ENCODE measurements around the gene TBC1D7. TPM values are rescaled to one million over a fixed set of nuclear protein-coding genes. Genes with fewer than 3 reads are reported as not detected.

Gene TBC1D7
- polyA plus RNA-seq, 1 of the 3 experiments (the other 2 are of a cell fraction), result 25.2 TPM

- no peaks in the 10 kb centered on the region for H3F3A ChIP-seq (replicated peaks; ENCODE audit: insufficient read depth)
- H3K36me3 ChIP-seq (replicated peaks in 1 of 2; ENCODE audit: control insufficient read depth in 1 of 2, insufficient read depth in 2 of 2, low read length in 1 of 2), result no peaks in the 10 kb centered on the region
- no peak overlapping the region for H3K27ac ChIP-seq (ENCODE audit: low read depth in 2 of 2, low read length in 1 of 2)
- H3K27me3 ChIP-seq (ENCODE audit: insufficient read depth), result no peaks in the 10 kb centered on the region
- no peak overlapping the region for H3K4me3 ChIP-seq (ENCODE audit: low read depth in 2 of 2, low read length in 1 of 2)
- H3K9me3 ChIP-seq, result no peaks in the 10 kb centered on the region
- no peak for DNase-seq
- no peak overlapping the region for H3K4me2 ChIP-seq
- CTCF ChIA-PET, result interaction anchor here (1.3 kb wide), 1 partner anchor 29 kb away, joined by 3 read pairs; no protein-coding TSS in a partner anchor
- H4K20me1 ChIP-seq (ENCODE audit: insufficient read depth), result no peaks in the 10 kb centered on the region
- no peaks in the 10 kb centered on the region for H3K79me2 ChIP-seq (ENCODE audit: insufficient read depth)
- H3K9me2 ChIP-seq, result no peaks in the 10 kb centered on the region
- no peak overlapping the region for H2AFZ ChIP-seq (ENCODE audit: low read depth)
- H3K4me1 ChIP-seq (ENCODE audit: control insufficient read depth in 1 of 2, insufficient read depth in 2 of 2, low read depth in 1 of 2, low read length in 1 of 2), result peaks cover 0 to 20% of the 10 kb centered on the region in 2 experiments; a peak in 1 of 4 replicates
- TF ChIP-seq NRF1 (IDR thresholded peaks at IDR 0.05; ENCODE audit: low read depth, low read length) (no peak), FOSL2 (IDR thresholded peaks at IDR 0.05; ENCODE audit: borderline replicate concordance, low read depth) (no peak), PBX3 (IDR thresholded peaks at IDR 0.05) (no peak), TEAD4 (IDR thresholded peaks at IDR 0.05; ENCODE audit: borderline replicate concordance, insufficient read depth) (no peak), CTCF (IDR thresholded peaks at IDR 0.05) (no peak), MEF2A (IDR thresholded peaks at IDR 0.05; ENCODE audit: borderline replicate concordance, low read depth) (no peak), REST (IDR thresholded peaks at IDR 0.05; ENCODE audit: low read depth, low read length) (no peak), TCF12 (IDR thresholded peaks at IDR 0.05) (no peak), EZH2phosphoT487 (IDR thresholded peaks at IDR 0.05; ENCODE audit: borderline replicate concordance, low read depth) (no peak), JUND (IDR thresholded peaks at IDR 0.05) (no peak), IRF3 (IDR thresholded peaks at IDR 0.05; ENCODE audit: low read depth, low read length) (no peak), MAX (IDR thresholded peaks at IDR 0.05; ENCODE audit: low read depth) (no peak)
- no peak overlapping the region for H3K9ac ChIP-seq
- POLR2A ChIA-PET, result no interaction called here
- WGBS (ENCODE audit: low lambda C conversion rate), result 83% methylated on average over 4 of the region's 5 CpGs
Observed at GRCh38 chr6:13370623-13371022, 42.3 kb upstream of the TBC1D7 start.

Data from SK-N-SH (cell line).